Fibroblast of lung (primary cell): ENCODE results near the gene PCSK6. TPM values are rescaled to one million over a fixed set of nuclear protein-coding genes. Genes with fewer than 3 reads are reported as not detected.

Experiments
- DNase-seq, 2 donors: peaks; one replicate each; pipeline versions ENCODE4 v3.0.0 to v3.0.0-alpha.2; 2010; ENCODE audit warnings: low read depth in 2 of 2
- H2AFZ ChIP-seq: 2 replicates; pipeline ENCODE4 v1.5.1; 2012; ENCODE audit warnings: low read length, control low read depth, inconsistent platforms
- H3K27ac ChIP-seq: 2 replicates; pipeline ENCODE4 v1.5.1; 2011; ENCODE audit warnings: low read length, control low read depth; ENCODE audit not compliant: insufficient read depth
- H3K27me3 ChIP-seq: 2 replicates; pipeline ENCODE4 v1.5.1; 2011; ENCODE audit warnings: mild to moderate bottlenecking, low read length; ENCODE audit not compliant: control insufficient read depth, insufficient read depth
- H3K36me3 ChIP-seq: 2 replicates; pipeline ENCODE4 v1.5.1; 2011; ENCODE audit warnings: low read length; ENCODE audit not compliant: control insufficient read depth, insufficient read depth
- H3K4me1 ChIP-seq: 2 replicates; pipeline ENCODE4 v1.5.1; 2011; ENCODE audit warnings: low read length; ENCODE audit not compliant: control insufficient read depth, insufficient read depth; ENCODE audit errors: extremely low read depth
- H3K4me2 ChIP-seq: 2 replicates; pipeline ENCODE4 v1.5.1; 2011; ENCODE audit warnings: low read length, control low read depth; ENCODE audit not compliant: insufficient read depth; ENCODE audit errors: extremely low read depth
- H3K4me3 ChIP-seq, 4 experiments: fragments of 200-600 bp in 1 of 4; sonication (generic) in 1 of 4; replicated peaks in 1 of 4; 2 replicates each; pipeline ENCODE4 v1.5.1; 2011 to 2016; ENCODE audit warnings: low read length in 4 of 4, low read depth in 3 of 4, mild to moderate bottlenecking in 3 of 4, control low read depth in 2 of 4, inconsistent platforms in 1 of 4, mixed read lengths in 1 of 4; ENCODE audit not compliant: insufficient read depth in 1 of 4; ENCODE audit errors: control extremely low read depth in 1 of 4
- H3K79me2 ChIP-seq: 2 replicates; pipeline ENCODE4 v1.5.1; 2012; ENCODE audit warnings: mild to moderate bottlenecking, low read length, inconsistent platforms; ENCODE audit not compliant: control insufficient read depth, insufficient read depth
- H3K9ac ChIP-seq: 2 replicates; pipeline ENCODE4 v1.5.1; 2011; ENCODE audit warnings: mild to moderate bottlenecking, low read length, control low read depth; ENCODE audit not compliant: insufficient read depth
- H3K9me3 ChIP-seq: 2 replicates; pipeline ENCODE4 v1.5.1; 2012; ENCODE audit warnings: low read depth, low read length; ENCODE audit not compliant: control insufficient read depth, insufficient read depth
- H4K20me1 ChIP-seq: 2 replicates; pipeline ENCODE4 v1.5.1; 2011; ENCODE audit warnings: low read length; ENCODE audit not compliant: control insufficient read depth, insufficient read depth; ENCODE audit errors: extremely low read depth
- EZH2 ChIP-seq: IDR thresholded peaks from 2 replicates; pipeline ENCODE4 v1.5.1; 2012; ENCODE audit warnings: low read length, control low read depth, mild to moderate bottlenecking; ENCODE audit errors: missing control alignments
- polyA plus RNA-seq, 2 donors: library from polyadenylated mRNA; depleted of rRNA in 1 of 2; stranded (reverse) in 1 of 2; unstranded in 1 of 2; fragments of >200 nt; gene quantifications; 2 replicates each; pipeline ENCODE4 v1.2.1, GENCODE V29; 2011 to 2012; ENCODE audit warnings: missing spikeins in 1 of 2
- total RNA-seq: library from RNA; depleted of rRNA; stranded (reverse); fragments of >200 nt; gene quantifications from 2 replicates; pipeline ENCODE4 v1.2.1, GENCODE V29; 2014
- TF ChIP-seq, protein P1 (sequence below), 2 donors: IDR thresholded peaks in 1 of 2; conservative IDR thresholded peaks in 1 of 2; 1 replicate in 1 of 2; 2 replicates in 1 of 2; pipeline ENCODE4 v1.5.1; 2011 to 2012; ENCODE audit warnings: low read length in 2 of 2, control low read depth in 1 of 2, inconsistent platforms in 1 of 2, low read depth in 1 of 2, mild to moderate bottlenecking in 1 of 2

Gene PCSK6
- total and polyA plus RNA-seq, 2 donors (not counting 1 experiment from before 2014, with no cell fraction given) = 0.02 to 0.83 TPM

DNA sequence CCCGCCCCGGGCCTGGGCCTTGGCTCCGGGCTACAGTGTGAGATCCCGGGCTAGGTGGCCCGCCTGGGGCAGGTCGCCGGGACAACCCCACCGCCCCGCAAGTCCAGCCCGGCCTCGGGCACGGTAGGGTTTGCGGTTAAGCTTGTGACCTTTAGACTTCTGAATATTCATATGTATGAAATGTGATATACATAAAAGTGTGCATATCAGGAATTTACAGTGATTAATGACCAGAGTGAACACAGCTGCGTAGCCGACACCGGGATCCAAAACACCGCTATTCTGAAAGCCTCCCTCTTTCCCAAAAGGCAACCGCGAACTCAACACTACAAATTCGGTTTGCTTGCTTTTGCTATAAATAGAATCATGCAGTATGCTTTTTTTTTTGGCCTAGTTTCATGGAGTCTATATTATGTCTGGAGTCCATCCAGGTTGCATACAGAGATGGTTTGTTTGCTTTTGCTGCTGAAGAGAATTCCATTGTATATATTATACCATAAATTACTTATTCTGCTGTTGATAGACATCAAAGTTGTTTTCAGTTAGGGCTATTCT, 193.8 kb downstream of the PCSK6 start:
- no peak for TF ChIP-seq EZH2
- TF ChIP-seq, protein P1, sequence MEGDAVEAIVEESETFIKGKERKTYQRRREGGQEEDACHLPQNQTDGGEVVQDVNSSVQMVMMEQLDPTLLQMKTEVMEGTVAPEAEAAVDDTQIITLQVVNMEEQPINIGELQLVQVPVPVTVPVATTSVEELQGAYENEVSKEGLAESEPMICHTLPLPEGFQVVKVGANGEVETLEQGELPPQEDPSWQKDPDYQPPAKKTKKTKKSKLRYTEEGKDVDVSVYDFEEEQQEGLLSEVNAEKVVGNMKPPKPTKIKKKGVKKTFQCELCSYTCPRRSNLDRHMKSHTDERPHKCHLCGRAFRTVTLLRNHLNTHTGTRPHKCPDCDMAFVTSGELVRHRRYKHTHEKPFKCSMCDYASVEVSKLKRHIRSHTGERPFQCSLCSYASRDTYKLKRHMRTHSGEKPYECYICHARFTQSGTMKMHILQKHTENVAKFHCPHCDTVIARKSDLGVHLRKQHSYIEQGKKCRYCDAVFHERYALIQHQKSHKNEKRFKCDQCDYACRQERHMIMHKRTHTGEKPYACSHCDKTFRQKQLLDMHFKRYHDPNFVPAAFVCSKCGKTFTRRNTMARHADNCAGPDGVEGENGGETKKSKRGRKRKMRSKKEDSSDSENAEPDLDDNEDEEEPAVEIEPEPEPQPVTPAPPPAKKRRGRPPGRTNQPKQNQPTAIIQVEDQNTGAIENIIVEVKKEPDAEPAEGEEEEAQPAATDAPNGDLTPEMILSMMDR (conservative IDR thresholded peaks at IDR 0.05 in 1 of 2, IDR thresholded peaks at IDR 0.05 in 1 of 2; ENCODE audit: low read depth in 1 of 2, low read length in 2 of 2) = no peak
- Histone ChIP-seq H4K20me1 (no peaks in the 10 kb centered on the region), H3K27ac (peak overlapping the region; percentile 90), H3K79me2 (peaks cover 40% of the 10 kb centered on the region), H3K4me3 (peak overlapping the region; percentile 63 to 96 (median 91)), H3K4me2 (peak overlapping the region; percentile 96), H3K4me1 (peaks cover 4% of the 10 kb centered on the region), H3K9me3 (no peaks in the 10 kb centered on the region), H2AFZ (peak overlapping the region; percentile 82), H3K27me3 (no peaks in the 10 kb centered on the region), H3K36me3 (peaks cover 2% of the 10 kb centered on the region), H3K9ac (peak overlapping the region; percentile 89)
- DNase-seq = peak; percentile 27 to 73

DNA sequence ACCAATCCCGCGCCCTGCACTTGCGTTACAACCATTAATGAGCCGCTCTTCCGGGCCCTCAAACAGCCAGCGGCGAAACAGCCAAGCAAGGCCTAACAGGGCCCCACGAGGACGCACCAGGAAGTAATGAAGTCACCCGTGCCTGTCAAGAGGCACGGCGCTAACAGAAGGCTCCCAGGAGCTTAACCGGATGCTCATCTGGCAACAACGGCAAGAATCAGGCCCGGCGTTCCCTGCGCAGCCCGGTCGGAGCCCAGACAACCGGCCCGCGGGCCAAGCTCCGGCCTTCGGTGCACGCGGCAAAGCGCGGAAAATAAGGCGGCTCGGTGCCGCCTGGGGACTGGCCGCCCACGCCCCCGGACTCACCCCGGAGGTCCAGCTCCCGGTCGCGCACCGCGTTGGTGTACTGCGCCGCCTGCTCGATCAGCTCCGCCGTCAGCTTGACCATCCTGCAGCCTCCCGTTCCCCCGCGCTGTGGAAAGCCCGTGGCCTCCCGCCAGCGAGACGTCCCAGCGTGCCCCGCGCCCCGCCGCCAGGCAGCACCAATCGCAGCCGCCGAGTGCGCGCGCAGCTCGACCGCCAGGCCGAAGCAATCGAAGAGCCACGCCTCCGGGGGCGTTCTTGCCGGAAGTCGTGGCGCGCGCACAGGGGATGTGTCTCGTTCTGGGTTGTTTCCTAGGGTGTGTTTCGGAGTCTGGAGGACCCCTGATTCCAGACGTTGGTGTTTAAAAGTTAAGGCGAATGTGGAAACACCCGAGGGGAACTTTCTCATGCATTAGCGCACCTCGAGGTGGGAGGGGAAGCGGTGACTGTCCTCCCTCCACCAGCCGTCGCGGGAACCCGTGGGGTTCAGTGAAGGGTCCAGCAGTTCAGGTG, 194.5 kb downstream of the PCSK6 start, which contains the start of gene SNRPA1:
SNRPA1 (minus strand) TSS at position 518 of the 876 bp plus-strand sequence; CDS start at position 448, 70 bp downstream.
- peaks cover 47% of the 10 kb centered on the region for H3K79me2 ChIP-seq
- peak; percentile 95 to 96 for DNase-seq
- no peaks in the 10 kb centered on the region for H3K9me3 ChIP-seq
- H3K4me2 ChIP-seq = peak within 1 kb of the TSS; percentile 96
- no peaks in the 10 kb centered on the region for H3K27me3 ChIP-seq
- peak within 1 kb of the TSS; percentile 90 for H3K27ac ChIP-seq
- H4K20me1 ChIP-seq = no peaks in the 10 kb centered on the region
- H2AFZ ChIP-seq = peak within 1 kb of the TSS; percentile 82
- peak within 1 kb of the TSS; percentile 89 for H3K9ac ChIP-seq
- H3K36me3 ChIP-seq = peaks cover 2% of the 10 kb centered on the region
- no peak for TF ChIP-seq EZH2
- TF ChIP-seq, protein P1 (conservative IDR thresholded peaks at IDR 0.05 in 1 of 2, IDR thresholded peaks at IDR 0.05 in 1 of 2; ENCODE audit: low read depth in 1 of 2, low read length in 2 of 2) = no peak
- peaks cover 4% of the 10 kb centered on the region for H3K4me1 ChIP-seq
- peak within 1 kb of the TSS; percentile 63 to 96 (median 94) for H3K4me3 ChIP-seq

DNA sequence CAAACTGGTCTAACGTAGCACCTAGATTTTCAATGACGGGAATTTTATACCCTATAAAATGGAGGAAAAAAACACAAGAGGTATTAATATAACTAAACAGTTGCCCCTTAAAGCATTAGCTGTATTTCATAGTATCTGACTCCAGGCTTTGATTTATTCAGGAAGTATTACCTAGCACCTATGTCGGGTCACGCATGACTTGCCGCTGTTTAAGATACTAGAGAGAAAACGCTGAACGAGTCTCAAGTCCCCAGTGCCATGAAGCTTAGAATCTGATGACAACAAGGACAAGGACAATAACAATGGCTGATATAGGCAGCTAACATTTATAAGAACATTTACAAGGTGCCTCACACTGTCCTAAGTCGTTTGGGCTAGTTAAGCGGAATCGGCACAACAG, 196.4 kb downstream of the PCSK6 start:
- Histone ChIP-seq H3K9me3 (no peaks in the 10 kb centered on the region), H3K27me3 (no peaks in the 10 kb centered on the region), H3K79me2 (peaks cover 60% of the 10 kb centered on the region), H3K4me1 (peaks cover 4% of the 10 kb centered on the region), H3K4me2 (peak overlapping the region; percentile 95), H3K27ac (no peak overlapping the region), H2AFZ (no peak overlapping the region), H3K36me3 (peaks cover 2% of the 10 kb centered on the region), H4K20me1 (no peaks in the 10 kb centered on the region), H3K4me3 (peak overlapping the region; percentile 63 to 96 (median 94)), H3K9ac (no peak overlapping the region)
- TF ChIP-seq, protein P1 (conservative IDR thresholded peaks at IDR 0.05 in 1 of 2, IDR thresholded peaks at IDR 0.05 in 1 of 2; ENCODE audit: low read depth in 1 of 2, low read length in 2 of 2) = no peak
- no peak for TF ChIP-seq EZH2
- no peak for DNase-seq
